GM19025 (cell line): ENCODE results near the gene PLA2G10.
"Not testable (repeated sequence)": the region's sequence is repeated elsewhere in the genome, so short reads cannot be mapped to it uniquely, and the experiment has no call there.

ENCODE experiments used
- ATAC-seq: cut with Tn5 transposase; IDR thresholded peaks from one replicate; pipeline ENCODE4 v1.9.1; 2021; ENCODE audit warnings: mild to moderate bottlenecking, low read depth, moderate library complexity; ENCODE audit not compliant: unreplicated experiment

PLA2G10 gene

DNA sequence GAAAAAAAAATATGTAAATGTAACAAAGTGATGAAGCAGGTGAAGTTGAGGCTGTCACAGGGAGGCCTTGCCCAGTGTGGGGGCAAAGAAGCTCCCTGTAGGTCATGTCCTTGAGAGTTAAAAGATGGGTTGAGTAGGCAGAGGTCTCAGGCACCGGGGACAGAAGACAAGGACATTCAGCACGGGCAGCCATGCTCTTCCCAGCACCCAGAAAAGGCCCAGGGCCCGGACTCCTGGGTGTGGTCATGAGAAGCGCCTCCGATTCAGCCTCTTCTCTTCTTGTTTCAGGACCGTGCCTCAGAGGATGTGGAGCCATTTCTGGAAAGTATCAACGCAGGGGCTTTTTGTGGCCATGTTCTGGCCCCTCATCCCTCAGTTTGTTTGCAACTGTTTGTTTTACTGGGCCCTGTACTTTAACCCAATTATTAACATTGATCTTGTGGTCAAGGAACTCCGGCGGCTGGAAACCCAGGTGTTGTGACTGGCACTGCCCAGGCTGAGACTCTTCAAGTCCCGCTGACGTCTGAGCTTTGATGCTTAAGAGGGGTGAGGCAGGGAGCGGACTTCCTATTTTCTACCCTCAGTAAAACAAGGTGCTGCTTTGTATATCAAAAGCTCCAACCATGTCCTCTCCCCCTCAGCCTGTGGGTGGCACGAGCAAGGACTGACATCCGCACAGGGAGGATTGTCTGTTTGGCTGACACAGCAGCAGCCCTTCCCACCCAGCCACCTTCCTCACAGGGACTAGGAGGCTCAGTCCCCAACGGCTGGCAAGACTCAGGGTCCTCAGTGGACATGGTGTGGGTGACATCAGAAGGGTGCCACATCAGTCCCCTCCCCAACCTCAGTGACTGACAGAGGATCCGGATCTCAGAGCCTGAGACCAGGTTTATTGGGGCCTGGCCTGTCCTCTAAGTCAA lies 26.5 kb downstream of the PLA2G10 start:
- no peak for ATAC-seq

DNA sequence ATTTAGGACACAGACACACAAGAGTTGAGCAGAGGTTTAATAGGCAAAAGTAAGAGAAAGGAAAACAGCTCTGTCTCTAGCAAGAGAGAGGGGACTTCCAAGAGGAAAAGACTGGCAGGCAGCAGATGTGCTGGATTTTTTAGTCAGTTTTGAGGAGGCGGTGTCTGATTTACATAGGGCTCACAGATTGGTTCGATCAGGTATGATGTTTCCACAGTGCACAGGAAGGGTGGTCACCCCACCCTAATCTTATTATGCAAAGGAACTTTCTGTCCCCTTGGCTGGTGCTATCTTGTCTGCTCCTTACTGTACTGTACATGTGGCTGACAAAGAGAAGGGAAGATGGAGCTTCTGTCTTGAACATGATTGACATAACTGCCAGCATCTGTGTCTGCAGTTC lies 36.0 kb downstream of the PLA2G10 start:
- ATAC-seq, result peak; percentile 85

DNA sequence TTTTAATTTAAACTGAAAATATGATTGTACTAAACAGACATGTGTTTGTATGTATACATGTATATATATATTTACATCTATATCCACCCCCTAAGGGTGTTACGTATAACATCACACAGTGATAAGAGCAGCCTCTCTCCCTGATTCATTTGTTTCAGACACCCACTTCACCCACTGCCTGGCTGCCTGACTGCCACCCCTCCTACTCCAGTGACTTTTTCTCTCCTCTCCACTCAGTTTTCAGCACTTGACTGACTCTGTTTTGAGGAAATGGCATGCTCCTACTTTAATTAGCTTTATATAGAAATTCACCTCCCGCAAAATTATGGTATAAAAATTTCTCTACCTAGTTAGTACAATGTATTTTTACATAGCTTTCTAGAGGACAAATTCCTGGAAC lies 41.4 kb downstream of the PLA2G10 start:
- no peak for ATAC-seq

DNA sequence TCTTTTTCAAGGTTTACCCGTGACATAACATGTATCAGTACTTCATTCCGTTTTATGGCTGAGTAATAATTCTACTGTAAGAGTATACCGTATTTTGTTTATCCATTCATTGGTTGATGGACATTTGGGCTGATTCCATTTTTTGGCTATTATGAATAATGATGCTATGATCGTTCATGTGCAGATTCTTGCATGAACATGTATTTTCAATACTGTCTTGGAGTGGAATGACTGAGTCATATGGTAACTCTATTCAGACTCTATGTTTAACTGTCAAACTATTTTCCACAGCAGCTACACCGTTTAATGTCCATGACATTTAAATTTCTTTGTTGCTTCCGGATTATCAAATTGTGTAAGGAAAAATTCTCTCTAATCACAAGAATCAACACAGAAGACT lies 43.5 kb downstream of the PLA2G10 start:
- no peak for ATAC-seq

DNA sequence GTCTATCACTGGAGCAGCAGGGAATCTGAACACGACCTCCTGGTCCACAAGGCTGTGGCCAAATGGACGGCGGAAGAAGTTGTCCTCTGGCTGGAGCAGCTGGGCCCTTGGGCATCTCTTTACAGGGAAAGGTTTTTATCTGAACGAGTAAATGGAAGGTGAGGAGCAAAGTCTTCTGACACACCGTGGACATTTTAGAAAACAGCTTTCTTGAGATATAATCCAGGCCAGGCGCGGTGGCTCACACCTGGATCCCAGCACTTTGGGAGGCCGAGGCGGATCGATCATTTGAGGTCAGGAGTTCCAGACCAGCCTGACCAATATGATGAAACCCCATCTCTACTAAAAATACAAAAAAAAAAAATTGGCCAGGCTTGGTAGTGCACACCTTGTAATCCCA lies 44.3 kb downstream of the PLA2G10 start:
- no peak for ATAC-seq

DNA sequence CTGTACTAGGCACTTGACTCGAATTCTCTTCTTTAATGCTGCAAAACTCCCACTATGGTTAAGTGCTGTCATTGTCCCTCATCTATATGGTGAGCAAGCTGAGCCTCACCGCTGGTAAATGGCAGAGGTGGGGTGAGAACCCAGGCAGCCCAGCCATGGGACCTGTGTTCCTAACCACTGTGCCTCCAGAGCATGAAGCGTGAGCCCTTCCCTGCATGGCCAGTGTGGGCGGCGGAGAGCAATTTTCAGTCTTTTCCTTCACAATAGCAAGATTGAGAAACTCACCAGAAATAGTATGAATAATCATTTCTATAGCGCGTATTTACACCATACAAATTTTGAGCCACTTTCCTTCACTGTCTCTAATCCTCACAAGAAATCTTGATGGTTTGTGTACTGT lies 52.2 kb downstream of the PLA2G10 start:
- ATAC-seq, result no peak

DNA sequence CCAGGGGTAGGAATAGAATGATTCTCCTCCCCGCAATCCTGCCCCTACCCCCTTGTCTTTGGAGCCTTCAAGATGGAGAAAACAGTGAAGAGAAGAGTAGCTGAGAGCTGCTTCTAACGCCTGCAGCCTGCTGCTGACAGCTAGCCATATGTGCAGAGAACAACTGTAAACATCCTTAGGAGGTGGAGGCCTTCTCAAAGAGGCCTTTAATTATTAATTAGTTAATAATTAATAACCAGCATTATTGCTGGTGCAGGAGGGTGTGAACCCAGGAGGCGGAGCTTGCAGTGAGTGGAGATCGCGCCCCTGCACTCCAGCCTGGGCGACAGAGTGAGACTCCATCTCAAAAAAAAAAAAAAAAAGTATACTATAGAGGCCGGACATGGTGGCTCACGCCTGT lies 52.9 kb downstream of the PLA2G10 start:
- ATAC-seq, result no peak

DNA sequence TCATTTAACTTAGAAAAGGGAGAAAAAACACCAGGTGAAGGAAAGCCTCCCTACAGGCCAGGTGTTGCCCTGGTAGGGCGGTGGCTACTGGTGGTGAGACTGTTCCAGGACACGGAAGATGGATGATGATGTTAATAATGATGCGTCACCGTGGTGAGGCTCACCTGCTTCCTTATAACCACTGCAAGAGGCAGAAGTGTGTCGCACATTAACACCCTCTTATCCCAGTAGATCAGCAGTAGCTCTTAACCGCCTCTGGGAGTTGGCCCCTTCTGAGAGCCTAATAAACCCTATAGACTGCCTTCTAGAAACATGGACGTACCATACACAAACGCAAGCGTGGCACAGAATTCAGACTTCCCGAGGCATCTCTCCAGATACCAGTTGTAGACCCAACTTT lies 53.6 kb downstream of the PLA2G10 start:
- no peak for ATAC-seq

DNA sequence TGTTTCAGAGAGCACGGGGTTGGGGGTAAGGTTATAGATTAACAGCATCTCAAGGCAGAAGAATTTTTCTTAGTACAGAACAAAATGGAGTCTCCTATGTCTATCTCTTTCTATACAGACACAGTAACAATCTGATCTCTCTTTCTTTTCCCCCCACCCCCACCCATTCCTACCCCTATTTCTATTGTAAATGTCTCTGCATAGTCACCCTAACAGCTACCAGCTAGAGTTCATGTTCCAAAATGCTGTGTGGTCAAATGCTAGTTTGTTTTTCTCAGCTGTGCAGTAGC lies 57.2 kb downstream of the PLA2G10 start:
- ATAC-seq, result not testable (repeated sequence)

DNA sequence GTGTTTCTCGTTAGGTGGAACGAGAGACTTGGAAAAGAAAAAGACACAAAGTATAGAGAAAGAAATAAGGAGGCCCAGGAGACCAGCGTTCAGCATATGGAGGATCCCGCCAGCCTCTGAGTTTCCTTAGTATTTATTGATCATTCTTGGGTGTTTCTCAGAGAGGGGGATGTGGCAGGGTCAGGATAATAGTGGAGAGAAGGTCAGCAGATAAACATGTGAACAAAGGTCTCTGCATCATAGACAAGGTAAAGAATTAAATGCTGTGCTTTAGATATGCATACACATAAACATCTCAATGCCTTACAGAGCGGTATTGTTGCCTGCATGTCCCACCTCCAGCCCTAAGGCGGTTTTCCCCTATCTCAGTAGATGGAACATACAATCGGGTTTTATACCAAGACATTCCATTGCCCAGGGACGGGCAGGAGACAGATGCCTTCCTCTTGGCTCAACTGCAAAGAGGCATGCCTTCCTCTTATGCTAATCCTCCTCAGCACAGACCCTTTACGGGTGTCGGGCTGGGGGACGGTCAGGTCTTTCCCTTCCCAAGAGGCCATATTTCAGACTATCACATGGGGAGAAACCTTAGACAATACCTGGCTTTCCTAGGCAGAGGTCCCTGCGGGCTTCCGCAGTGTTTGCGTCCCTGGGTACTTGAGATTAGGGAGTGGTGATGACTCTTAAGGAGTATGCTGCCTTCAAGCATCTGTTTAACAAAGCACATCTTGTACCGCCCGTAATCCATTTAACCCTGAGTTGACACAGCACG lies 57.7 kb downstream of the PLA2G10 start:
- not testable (repeated sequence) for ATAC-seq

DNA sequence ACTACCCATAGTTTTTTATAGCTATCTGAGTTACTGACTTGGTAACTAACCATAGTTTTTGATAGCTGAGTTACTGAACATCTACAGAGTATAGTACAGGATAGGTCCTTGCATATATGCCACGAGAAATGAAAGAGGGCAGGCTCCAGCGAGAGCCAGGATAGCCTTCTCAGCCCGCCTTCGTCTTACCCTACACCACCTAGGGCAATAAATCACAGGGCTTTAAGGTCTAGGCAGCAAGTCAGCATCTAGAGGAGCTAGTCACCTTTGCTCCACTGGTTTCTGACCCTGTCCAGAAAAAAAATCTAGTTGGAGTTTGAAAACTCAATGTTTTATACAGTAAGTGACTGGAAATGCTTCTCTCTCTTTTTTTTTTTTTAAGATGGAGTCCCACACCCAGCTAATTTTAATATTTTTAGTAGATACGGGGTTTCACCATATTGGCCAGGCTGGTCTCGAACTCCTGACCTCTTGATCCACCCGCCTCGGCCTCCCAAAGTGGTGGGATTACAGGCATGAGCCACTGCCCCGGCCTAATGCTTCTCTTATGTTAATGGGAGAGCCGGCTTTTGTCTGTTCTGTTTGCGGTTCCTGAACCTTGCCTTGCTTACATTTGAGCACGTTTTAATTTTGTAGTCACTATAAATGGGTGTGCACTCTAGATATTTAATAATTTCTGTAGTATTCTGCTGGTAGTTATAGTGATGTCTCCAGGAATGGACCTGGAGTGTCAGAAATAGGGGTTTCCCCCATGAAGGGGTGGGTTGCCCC lies 58.5 kb downstream of the PLA2G10 start:
- no peak for ATAC-seq

DNA sequence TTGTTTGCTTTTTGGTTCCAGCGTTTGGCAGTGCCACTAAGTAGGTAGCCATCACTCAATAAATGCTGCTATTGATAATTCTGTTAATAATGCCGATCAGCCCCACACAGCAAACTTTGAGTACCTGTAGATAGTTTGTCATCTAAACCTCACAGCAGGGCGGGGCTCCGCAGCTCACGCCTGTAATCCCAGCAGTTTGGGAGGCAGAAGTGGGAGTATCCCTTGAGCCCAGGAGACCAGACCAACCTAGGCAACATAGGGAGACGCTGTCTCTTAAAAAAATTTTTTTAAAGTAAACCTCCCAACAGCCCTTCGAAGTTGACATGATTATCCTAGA lies 59.8 kb downstream of the PLA2G10 start:
- ATAC-seq, result no peak

DNA sequence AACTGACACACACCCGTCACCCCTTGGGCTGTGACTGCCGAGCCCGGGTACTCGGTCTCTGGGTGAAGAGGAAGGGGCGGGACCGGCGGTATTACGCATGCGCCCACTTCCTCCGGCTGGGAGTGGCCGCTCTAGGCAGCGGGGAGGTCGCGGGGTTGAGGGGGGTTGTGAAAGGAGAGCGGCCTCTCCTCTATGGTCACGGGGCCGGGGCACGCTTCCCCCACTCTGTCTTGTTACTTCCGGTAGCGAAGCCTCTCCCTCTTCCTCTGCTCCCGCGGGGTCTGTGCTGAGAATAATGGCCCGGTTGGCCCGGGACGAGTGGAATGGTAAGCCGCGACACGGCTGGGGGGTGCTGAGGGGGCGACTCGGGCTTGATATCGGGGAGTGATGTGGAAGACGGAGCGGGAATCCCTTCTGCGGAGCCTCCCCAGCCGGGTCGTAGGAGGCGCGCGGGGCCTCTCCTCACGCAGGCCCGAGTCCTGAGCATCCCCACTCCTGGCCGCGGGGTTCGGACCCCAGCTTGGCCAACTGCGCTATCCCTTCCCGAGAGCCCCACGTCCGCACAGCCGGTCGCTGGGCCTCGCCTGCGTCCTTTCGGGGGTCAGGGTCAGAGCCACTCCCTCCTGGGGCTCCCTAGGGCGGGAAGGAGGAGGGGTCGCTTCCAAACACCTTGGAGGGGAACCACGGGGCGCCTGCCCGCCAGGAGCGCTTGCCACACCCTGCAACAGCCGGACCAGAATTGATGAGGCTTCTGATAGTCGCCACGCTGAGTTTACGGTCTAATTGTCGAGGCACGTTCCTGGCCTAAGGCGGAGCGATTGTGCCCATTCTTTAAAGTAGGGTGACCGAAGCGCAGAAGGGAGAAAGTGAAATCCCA lies 61.2 kb downstream of the PLA2G10 start, which contains the start of gene BFAR:
TSS of gene BFAR (plus strand) at position 259 of the 877 bp plus-strand sequence. CDS start 11,396 bp downstream, outside the sequence.
- ATAC-seq, result peak; percentile 80

DNA sequence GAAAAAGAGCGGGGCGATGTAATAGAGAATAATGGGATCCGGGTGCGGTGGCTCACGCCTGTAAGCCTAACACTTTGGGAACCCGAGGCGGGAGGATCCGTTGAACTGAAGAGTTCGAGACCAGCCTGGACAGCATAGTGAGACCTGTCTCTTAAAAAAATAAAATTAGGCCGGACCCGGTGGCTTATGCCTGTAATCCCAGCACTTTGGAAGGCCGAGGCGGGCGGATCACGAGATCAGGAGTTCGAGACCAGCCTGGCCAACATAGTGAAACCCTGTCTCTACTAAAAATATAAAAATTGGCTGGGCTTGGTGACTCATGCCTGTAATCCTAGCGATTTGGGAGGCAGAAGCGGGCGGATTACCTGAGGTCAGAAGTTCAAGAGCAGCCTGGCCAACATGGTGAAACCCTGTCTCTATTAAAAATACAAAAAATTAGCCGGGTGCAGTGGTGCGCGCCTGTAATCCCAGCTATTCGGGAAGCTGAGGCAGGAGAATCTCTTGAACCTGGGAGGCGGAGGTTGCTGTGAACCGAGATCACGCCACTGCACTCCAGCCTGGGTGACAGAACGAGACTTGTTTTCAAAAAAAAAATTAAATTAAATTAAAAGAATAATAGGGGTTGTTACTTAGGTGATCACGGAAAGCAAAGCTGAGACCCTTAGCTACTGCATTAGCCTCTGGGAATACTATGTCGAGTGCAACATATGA lies 63.3 kb downstream of the PLA2G10 start:
- not testable (repeated sequence) for ATAC-seq

DNA sequence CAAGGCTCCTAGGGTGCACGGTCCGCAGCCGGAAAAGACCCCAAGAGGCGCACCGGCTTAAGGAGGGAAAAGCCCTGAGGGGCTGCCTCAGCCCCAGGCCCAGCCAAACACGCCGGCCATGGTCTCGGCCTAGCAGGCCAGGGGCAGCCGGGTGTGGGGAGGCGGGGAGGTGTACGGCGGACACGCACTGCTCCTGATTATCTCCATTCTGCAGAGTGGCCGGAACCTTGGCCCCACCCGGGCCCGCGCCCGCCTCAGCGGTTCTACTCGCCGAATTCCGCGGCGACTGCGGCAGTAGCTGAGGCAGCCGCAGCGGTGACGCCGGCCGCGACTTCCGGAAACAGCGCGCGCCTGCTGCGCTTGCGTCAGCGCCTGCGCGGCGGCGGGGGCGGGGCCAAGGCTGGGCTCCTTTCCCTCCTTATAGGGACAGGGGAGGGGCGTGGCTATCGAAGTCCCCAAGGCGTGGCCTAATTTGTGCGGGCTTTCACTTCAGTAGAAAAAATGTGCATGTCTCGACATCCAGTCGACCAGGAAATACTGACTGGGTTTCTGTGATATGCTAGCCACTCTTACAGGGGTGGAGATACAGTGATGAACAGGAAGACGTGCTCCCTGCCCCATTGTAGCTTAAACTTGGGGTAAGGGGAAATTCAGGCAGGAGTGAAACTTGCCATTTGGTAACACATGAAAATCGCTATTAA lies 64.0 kb downstream of the PLA2G10 start, which contains the start of gene PARN:
TSS of gene PARN (minus strand) at position 342 of the 701 bp plus-strand sequence. CDS start at position 207, 135 bp downstream.
- ATAC-seq, result peak; percentile 46

DNA sequence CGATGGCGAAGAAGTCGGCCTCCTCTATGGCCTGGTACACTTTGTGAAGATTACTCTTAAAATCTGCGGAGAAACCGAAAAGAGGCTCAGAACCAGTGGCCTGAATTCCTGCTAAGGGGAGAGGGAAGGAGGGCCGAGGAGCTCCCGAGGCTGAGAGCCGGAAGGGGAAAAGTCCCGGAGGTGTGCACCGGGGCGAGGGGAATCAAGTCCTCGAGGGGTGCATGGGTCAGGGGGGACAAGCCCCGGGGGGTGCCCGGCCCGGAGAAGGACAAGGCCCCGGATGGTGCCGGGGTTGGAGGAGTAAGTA lies 64.5 kb downstream of the PLA2G10 start:
- no peak for ATAC-seq

DNA sequence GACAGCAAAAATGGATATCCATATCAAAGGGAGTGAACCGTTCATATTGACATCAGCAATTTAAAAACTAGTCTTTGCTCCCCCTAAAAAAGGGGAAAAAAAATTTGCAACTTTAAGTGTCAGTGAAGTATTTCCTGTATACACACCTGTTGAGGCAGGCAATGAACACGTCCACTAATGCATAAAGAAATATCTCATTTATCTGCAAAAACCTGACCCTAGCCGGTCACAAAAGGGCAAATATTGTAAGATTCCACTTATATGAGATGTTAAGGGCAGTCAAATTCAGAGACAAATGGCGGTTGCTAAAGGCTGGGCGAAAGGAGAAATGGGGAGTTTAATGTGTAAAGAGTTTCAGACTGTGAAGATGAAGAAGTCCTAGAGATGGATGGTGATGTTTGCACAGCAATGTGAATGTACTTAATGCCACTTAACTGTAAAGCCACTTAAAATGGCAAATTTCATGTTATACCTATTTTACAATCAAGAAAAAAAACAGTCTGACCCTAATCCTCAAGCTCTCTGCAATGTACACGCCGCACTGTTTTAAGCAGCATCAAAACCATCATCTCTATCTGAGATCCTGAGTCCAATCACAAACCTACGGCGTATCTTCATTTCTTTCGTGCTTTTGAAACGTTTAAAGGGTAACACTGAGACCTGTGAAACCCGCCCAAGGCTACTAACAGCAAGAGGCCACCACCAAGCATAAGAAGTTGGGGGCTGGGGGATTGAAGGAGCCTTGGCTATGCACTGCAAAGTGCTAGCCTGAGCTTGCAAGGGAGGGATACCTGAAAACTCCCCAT lies 65.1 kb downstream of the PLA2G10 start:
- no peak for ATAC-seq

DNA sequence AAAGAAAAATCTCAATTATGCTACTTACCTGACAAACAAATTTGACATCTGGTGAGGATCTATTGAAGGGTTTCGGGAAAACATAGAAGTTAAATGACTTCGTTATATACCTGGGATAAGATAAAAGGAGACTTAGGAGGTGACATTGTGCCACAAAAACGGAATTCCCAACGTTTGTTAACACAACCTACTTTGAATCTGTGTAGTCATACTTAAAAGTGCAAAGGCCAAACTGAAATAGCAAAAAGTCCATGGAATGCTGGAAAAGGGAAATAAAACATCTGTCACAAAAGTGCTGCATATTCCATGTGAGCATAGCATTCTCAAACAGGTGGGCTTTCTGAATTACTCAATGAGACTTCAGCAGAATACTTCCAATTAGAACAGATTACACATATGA lies 67.0 kb downstream of the PLA2G10 start:
- no peak for ATAC-seq
